ENCODE results near the gene PCBP3.
"Not testable (repeated sequence)": the region's sequence is repeated elsewhere in the genome, so short reads cannot be mapped to it uniquely, and the experiment has no call there.

The PCBP3 gene

DNA sequence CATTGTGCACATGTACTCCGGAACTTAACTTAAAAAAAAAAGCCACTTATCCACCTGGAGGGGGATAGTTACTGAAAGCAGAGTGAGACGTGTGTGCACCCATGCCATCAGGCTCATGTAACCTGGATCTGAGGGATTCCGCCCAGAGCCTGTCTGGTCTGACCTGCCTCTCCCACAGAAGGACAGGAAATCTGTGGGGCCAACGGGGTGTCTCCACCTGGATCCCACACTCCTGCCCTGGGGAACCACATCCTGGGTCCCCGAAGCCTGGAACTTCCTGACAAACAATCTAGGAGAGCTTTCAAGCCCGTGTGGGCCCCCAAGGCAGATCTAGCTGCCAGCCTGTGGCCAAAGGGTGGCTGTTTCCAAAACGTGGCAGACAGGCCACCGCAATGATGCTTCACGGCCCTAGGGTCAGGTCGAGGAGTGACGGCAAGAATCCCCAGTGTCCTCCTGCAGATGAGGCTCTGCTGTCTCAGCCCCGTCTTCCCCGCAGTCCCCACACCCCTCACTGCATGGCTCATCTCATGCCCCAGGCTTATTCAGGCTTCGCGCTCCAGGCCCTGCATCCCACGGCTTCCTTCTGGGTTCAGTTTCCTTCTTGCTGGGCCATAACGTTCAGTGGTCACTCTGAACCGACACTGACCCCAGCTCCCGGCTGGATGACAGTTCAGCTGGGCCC, 21.0 kb upstream of the PCBP3 start:
- Histone ChIP-seq H3K4me3 (replicated peaks; ENCODE audit: insufficient read depth, low read length) (no peak overlapping the region), H3K27ac (replicated peaks) (no peak overlapping the region), H3K27me3 (ENCODE audit: insufficient read depth, poor library complexity, severe bottlenecking) (no peaks in the 10 kb centered on the region)
- TF ChIP-seq SPI1 (IDR thresholded peaks at IDR 0.05; ENCODE audit: borderline replicate concordance, low read depth) = no peak
- TF ChIP-seq REST (IDR thresholded peaks at IDR 0.05; ENCODE audit: insufficient replicate concordance, low read depth) = no peak
- no peak for TF ChIP-seq GABPA (IDR thresholded peaks at IDR 0.05; ENCODE audit: low read depth)
- TF ChIP-seq POLR2AphosphoS5 (IDR thresholded peaks at IDR 0.05; ENCODE audit: low read depth) = no peak
- no peak for TF ChIP-seq CTCF (IDR thresholded peaks at IDR 0.05; ENCODE audit: insufficient read depth, low read length)
- no peak for DNase-seq (ENCODE audit: low read depth in 1 of 2, low spot score in 1 of 2)

DNA sequence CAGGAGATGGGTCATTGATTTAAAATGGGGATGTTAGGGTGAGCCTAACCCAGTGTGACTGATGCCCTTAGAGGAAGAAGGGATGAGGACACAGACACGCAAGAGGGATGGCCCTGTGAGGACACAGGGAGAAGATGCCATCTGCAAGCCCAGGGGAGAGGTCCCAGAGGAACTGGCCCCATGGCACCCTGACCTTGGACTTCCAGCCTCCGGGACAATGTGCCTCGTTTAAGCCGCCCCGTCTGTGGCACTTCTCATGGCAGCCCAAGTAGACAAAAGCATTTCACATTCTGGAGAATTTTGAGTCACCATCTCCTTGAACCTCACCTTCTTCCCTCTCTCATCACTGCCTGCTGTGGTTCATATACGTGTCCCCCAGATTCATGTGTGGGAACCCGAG, 20.1 kb upstream of the PCBP3 start:
- Histone ChIP-seq H3K4me3 (replicated peaks; ENCODE audit: insufficient read depth, low read length) (no peak overlapping the region), H3K27ac (replicated peaks) (no peak overlapping the region), H3K27me3 (ENCODE audit: insufficient read depth, poor library complexity, severe bottlenecking) (no peaks in the 10 kb centered on the region)
- no peak for DNase-seq (ENCODE audit: low read depth in 1 of 2, low spot score in 1 of 2)
- no peak for TF ChIP-seq REST (IDR thresholded peaks at IDR 0.05; ENCODE audit: insufficient replicate concordance, low read depth)

- H3K27me3 ChIP-seq (ENCODE audit: insufficient read depth, poor library complexity, severe bottlenecking); H3K4me3 ChIP-seq (replicated peaks; ENCODE audit: insufficient read depth, low read length); H3K27ac ChIP-seq (replicated peaks); DNase-seq (ENCODE audit: low read depth in 1 of 2, low spot score in 1 of 2): not testable (repeated sequence)
These were observed 17.4 kb upstream of the PCBP3 start for GRCh38 chr21:45626127-45626526.

DNA sequence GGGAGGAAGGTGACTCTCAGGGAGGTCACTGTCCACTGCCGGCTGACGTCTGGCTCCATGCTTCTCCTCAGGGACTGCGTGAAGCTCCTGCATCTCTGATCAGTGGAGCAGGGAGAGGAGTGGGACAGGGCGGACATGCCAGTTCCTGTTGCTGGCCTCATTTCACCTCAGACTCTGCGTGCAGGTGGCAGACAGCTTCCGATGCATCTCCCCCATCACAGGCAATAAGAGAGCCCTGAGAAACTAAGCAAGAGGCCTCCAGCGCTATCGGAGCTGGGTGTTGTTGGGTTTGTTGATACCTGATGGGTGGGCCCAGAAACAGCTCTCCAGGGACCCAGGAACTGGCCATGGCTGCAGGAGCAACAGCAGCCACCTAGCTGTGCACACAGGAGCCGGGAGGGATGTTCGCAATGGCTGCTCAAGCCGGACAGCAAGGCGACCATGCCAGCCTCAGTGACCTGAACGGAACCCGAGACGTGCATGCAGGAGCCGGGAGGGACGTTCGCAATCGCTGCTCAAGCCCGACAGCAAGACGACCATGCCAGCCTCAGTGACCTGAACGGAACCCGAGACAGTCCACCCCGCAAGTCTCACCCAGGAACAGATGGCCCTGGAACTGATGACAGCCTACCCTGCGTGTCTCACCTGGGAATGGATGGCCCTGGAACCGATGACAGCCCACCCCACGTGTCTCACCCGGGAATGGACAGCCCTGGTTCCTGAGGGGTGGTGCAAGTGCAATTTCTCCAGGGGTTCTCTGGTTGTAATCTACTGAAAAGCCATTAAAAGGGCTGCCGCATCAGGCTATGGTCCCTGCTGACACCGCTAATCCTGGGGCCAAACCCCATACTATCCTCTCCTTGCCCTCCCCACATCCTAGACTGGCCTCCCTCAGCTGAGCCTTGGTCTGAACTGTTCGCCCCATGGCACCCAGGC, 14.2 kb upstream of the PCBP3 start:
- H3K4me3 ChIP-seq (replicated peaks; ENCODE audit: insufficient read depth, low read length) = no peak overlapping the region
- no peaks in the 10 kb centered on the region for H3K27me3 ChIP-seq (ENCODE audit: insufficient read depth, poor library complexity, severe bottlenecking)
- TF ChIP-seq SPI1 (IDR thresholded peaks at IDR 0.05; ENCODE audit: borderline replicate concordance, low read depth) (no peak), GABPA (IDR thresholded peaks at IDR 0.05; ENCODE audit: low read depth) (no peak), POLR2AphosphoS5 (IDR thresholded peaks at IDR 0.05; ENCODE audit: low read depth) (no peak), CTCF (IDR thresholded peaks at IDR 0.05; ENCODE audit: insufficient read depth, low read length) (no peak), REST (IDR thresholded peaks at IDR 0.05; ENCODE audit: insufficient replicate concordance, low read depth) (no peak)
- no peak for DNase-seq (ENCODE audit: low read depth in 1 of 2, low spot score in 1 of 2)
- H3K27ac ChIP-seq (replicated peaks) = no peak overlapping the region
